HG02840 (cell line): ENCODE measurements around the gene FAM171A2.
A peak's percentile ranks its signal among the peaks of the same experiment; 100 is the strongest.
"Not testable (repeated sequence)": the region's sequence is repeated elsewhere in the genome, so short reads cannot be mapped to it uniquely, and the experiment has no call there.

Experiments
- ATAC-seq: cut with Tn5 transposase; IDR thresholded peaks from one replicate; pipeline ENCODE4 v1.9.1; 2021; ENCODE audit warnings: mild to moderate bottlenecking, moderate library complexity, moderate number of reproducible peaks; ENCODE audit not compliant: unreplicated experiment, low FRiP score

The FAM171A2 gene

GRCh38 chr17:44348234-44348987, 15.2 kb downstream of the FAM171A2 start:
- peak; percentile 38 for ATAC-seq

DNA sequence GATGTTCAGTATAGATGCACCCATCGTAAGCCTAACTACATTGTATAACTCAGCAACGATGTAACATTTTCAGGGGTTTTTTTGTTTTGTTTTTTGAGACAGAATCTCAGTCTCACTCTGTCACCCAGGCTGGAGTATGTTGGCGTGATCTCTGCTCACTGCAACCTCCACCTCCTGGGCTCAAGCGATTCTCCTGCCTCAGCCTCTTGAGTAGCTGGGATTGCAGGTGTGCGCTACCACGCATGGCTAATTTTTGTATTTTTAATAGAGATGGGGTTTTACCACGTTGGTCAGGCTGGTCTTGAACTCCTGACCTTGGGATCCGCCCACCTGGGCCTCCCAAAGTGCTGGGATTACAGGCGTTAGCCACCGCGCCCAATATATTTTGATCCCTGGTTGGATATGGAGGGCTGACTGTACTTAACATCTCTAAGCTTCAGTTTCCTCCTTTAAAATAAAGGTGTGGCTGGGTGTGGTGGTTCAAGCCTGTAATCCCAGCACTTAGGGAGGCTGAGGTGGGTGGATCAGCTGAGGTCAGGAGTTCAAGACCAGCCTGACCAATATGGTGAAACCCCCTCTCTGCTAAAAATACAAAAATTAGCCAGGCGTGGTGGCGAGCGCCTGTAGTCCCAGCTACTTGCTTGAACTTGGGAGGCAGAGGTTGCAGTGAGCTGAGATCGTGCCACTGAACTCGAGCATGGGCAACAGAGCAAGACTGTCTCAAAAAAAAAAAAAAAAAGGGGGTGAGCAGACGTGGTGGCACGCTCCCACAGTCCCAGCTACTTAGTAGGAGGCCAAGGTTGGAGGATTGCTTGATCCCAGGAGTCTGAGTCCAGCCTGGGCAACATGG, 16.2 kb downstream of the FAM171A2 start:
- ATAC-seq, result not testable (repeated sequence)

DNA sequence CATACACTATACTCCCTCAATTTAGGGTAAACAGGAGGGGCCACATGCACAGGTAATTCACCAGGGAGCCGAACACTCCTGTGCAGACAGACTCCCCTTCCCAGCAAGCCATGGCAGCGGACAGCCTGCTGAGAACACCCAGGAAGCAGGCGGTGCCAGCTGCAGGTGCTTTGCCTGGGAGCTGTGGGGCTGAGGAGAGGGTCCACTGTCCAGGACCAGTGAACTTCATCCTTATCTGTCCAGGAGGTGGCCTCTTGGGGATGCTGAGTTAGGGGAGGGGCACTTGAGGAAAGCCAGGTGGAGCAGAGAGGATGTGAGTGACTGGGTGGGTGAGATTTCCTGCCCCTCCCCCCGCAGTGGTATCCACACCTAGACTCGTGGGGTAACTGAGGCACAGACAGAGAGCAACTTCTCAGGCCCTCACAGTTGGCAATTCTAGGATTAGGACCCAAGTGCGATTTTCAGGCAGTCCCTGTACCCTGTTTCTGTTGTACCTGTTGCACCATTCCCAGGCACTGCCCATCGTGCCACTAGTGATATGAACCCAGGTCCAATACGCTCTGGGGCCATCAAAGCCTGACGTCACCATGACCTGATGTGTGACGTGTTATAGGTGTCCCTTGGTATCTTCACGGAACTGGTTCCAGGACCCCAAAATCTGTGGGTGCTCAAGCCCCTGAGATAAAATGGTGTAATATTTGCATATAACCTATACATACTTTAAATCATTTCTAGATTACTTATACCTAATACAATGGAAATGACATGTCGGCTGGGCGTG, 17.4 kb downstream of the FAM171A2 start:
- ATAC-seq, result no peak

- peak; percentile 2 for ATAC-seq
Measured at GRCh38 chr17:44345454-44346026, 18.1 kb downstream of the FAM171A2 start.

DNA sequence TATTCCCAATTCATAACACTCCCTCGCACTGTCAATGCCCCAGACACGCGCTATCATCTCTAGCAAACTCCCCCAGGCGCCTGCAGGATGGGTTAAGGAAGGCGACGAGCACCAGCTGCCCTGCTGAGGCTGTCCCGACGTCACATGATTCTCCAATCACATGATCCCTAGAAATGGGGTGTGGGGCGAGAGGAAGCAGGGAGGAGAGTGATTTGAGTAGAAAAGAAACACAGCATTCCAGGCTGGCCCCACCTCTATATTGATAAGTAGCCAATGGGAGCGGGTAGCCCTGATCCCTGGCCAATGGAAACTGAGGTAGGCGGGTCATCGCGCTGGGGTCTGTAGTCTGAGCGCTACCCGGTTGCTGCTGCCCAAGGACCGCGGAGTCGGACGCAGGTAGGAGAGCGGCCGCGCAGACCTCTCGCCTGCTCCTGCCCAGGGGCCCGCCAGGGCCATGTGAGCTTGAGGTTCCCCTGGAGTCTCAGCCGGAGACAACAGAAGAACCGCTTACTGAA, 18.7 kb downstream of the FAM171A2 start, which contains the start of gene GRN:
GRN (plus strand) TSS at position 364 of the 515 bp plus-strand sequence. CDS start 3,863 bp downstream, outside the sequence.
- peak; percentile 63 for ATAC-seq

DNA sequence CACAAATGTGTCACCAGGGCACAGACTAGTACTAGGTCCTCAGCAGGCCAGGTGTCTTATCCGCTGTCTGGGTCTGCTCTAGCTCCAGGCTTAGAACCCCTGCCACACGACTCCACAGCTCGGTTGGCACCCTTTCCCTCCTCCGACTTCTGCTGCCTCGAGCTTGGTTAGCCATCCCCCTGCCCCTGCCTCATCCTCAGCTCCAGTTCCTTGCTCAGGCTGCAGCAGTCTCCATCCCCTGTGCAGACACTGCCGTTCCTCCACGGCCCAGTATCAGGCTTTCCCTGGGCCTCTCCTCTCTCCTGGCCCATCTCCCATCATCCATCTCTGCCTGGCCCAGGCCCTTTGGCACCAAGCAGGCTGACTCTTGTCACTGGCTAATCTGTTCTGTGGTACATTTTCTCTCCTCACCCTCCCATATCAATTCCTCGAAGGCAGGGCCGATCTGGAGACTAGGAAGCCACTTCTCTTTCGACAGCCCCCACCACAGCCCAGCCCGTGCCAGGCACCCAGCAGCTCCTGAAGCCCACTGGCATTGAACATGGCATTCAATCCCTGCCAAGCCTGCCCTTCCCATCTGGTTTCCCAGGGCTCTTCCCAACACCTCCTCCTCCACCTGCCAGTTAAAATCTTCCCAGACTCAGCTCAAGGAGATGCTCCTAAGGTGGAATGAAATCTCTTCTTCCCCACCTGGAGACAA, 20.0 kb downstream of the FAM171A2 start:
- ATAC-seq, result no peak

DNA sequence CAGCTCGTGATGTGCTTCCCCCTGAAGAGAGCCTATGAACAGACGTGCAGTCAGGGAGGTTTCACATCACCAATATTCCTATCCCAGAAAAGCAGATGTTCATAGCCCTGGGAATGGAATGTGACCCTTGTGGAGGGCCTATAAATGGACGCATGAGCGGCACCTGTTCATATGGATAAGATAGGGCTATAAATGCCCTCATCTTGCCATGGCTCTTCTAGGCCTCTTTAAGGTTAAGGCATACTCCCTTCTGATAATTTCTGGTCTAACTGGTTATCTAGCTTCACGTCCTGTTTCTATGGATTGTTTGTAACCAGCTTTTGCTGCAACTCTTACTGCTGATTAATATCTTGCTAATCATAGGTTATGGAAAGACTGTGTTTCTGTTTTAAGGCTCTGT, 23.1 kb downstream of the FAM171A2 start:
- ATAC-seq, result not testable (repeated sequence)

DNA sequence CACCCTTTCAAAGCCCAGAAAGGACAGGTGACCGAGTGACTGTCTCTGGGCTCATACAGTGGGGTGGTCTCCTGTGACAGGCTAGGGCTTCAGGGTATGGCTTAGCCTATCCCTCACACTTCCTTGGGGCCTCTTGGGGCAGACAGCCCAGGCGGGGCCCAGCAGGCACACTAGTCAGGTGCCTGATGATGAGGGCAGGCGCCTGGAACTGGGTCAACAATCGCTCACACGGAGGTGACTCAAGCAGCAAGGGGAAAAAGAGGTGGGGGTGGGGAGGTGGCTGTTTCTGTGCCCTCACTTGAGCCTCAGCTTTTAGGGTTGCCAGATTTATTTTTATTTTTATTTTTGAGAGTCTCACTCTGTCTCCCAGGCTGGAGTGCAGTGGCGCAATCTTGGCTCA, 25.0 kb downstream of the FAM171A2 start:
- ATAC-seq, result no peak

- ATAC-seq, result no peak
Measured at GRCh38 chr17:44335968-44336367, 27.7 kb downstream of the FAM171A2 start.

DNA sequence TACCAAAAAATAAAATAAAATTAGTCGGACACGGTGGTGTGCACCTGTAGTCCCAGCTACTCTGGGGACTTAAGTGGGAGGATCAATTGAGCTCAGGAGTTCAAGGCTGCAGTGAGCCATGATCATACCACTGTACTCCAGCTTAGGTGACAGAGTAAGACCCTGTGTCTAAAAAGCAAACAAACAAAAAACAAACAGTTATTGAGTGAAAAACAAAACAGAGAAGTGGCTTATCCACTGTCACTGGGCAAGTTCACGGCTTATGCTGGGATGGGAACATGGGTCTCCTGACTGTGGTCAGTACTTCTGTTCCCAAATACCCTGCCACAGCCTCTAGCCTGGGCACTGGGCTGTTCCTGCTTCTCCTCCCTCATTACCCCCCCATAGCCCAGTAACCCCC, 28.1 kb downstream of the FAM171A2 start:
- no peak for ATAC-seq

DNA sequence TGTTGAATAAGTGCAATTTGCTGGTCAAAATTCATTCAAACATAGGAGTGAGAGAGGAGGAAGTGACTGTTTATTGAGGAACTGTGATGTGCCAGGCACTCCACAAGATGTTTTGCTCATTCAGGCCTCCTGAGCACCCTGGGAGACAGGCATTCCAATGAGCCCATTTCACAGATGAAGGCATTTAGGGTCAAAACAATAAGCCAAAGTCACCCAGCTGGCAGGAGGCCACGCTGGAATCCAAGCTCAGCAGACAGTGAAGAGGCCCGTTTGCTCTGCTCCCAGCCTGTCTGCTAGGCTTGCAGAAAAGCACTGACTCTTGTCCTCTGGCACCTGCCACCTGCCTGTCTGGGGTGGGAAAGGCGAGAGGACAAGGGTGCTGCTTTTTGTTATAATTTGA, 28.9 kb downstream of the FAM171A2 start:
- ATAC-seq, result no peak

- no peak for ATAC-seq
Measured at GRCh38 chr17:44334315-44334714, 29.3 kb downstream of the FAM171A2 start.

DNA sequence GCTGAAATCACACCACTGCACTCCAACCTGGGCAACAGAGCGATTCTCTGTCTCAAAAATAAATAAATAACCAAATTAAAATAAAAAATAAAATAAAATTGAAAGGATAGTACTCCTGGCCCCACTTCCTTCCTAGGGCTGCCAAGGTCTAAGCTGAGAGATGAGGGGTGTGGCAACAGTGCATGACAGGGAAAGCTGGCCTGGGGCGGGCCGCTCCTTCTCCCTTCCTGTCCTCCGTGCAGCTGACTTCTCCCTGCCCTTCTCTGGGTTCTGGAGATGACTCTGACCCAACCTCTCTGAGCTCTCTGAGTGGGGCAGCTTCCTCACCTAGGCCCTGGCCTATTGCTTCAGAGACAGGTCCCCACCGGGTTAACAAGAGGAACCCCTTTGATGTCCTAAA, 30.3 kb downstream of the FAM171A2 start:
- no peak for ATAC-seq

DNA sequence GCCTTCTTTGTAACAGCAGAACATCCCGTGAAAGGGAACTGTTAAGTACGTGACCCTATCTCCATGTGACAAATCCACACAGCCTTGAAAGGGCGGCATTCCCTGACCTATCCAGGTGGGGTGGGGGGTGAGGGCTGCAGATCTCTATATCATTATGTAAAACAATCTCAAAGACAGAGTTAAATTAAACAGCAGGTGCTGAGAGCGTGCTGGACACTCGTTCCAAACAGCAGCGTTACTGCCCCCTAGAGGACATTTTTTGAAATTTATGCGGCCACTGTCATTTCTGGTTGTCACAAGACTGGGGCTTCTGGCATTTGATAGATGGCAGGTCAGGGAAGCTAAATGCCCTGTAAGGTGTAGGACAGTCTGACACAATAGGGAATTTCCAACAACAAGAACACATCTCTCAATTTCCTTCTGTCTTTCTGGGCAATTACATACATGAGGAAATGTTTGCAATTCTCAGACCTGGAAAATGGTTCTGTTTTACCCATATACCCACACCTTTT, 32.3 kb downstream of the FAM171A2 start:
- no peak for ATAC-seq

- not testable (repeated sequence) for ATAC-seq
Measured at GRCh38 chr17:44330263-44330662, 33.4 kb downstream of the FAM171A2 start.

DNA sequence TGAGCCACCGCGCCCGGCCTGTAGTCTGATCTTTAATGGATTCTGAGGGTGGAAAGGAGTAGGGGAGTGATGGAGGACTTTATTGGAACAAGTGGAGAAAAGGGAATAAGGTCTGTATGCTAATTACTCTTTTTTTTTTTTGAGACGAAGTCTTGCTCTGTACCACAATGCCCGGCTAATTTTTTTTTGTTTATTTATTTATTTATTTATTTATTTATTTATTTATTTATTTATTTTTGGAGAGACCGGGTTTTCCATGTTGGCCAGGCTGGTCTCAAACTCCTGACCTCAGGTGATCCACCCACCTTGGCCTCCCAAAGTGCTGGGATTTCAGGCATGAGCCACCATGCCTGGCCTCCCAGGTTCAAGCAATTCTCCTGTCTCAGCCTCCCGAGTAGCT, 34.1 kb downstream of the FAM171A2 start:
- ATAC-seq, result not testable (repeated sequence)

GRCh38 chr17:44327715-44328449, 35.8 kb downstream of the FAM171A2 start:
- ATAC-seq, result no peak

DNA sequence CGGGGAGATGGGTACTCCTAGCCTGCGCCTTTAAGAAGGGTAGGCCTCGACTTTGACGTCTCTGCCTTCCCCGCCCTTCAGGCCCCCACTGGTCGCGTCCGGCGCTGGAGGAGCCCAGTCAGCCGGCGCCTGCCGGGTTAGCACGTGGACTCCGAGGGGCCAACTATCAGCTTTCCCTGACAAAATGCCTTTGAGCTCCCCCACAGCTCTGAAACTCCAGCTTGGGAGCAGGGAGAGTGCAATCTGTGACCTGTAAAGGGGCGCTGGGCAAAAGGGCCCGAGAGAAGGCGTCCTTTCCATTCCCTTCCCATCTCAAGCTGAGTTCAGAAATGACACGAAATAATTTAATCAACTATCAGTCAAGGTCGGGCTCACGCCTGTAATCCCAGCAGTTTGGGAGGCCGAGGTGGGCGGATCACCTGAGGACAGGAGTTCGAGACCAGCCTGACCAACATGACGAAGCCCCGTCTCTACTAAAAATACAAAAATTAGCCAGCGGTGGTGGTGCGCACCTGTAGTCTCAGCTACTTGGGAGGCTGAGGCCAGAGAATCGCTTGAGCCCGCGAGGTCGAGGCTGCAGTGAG, 36.7 kb downstream of the FAM171A2 start:
- no peak for ATAC-seq
